ENCODE results near the gene MAML3. TPM values are rescaled to one million over a fixed set of nuclear protein-coding genes. Genes with fewer than 3 reads are reported as not detected.
A peak's percentile ranks its signal among the peaks of the same experiment; 100 is the strongest.

MAML3 gene
- total and polyA plus RNA-seq, 2 donors, result 6.7 to 7.0 TPM

- no peaks in the 10 kb centered on the region for H3K36me3 ChIP-seq (ENCODE audit: insufficient read depth)
- no peaks in the 10 kb centered on the region for H3K4me1 ChIP-seq (ENCODE audit: insufficient read depth)
- no peak overlapping the region for H3K4me3 ChIP-seq (ENCODE audit: low read depth, low read length)
- DNase-seq (ENCODE audit: extremely low spot score), result no peak
- no peak overlapping the region for H3K27ac ChIP-seq (ENCODE audit: low read depth)
These were observed 168.6 kb downstream of the MAML3 start for GRCh38 chr4:139985401-139985800.

GRCh38 chr4:139984471-139984870, 169.5 kb downstream of the MAML3 start:
- no peak for DNase-seq (ENCODE audit: extremely low spot score)
- 58% methylated on average over 1 of the region's 1 CpG for WGBS
- H3K27ac ChIP-seq (ENCODE audit: low read depth), result no peak overlapping the region
- no peaks in the 10 kb centered on the region for H3K4me1 ChIP-seq (ENCODE audit: insufficient read depth)
- H3K36me3 ChIP-seq (ENCODE audit: insufficient read depth), result no peaks in the 10 kb centered on the region
- H3K4me3 ChIP-seq (ENCODE audit: low read depth, low read length), result no peak overlapping the region

GRCh38 chr4:139978692-139979091, 175.3 kb downstream of the MAML3 start:
- H3K4me1 ChIP-seq (ENCODE audit: insufficient read depth), result peaks cover 2% of the 10 kb centered on the region
- no peak overlapping the region for H3K27ac ChIP-seq (ENCODE audit: low read depth)
- H3K36me3 ChIP-seq (ENCODE audit: insufficient read depth), result no peaks in the 10 kb centered on the region
- no peak for DNase-seq (ENCODE audit: extremely low spot score)
- H3K4me3 ChIP-seq (ENCODE audit: low read depth, low read length), result no peak overlapping the region
- 92% methylated on average over 2 of the region's 2 CpGs for WGBS

- H3K27ac ChIP-seq (ENCODE audit: low read depth), result no peak overlapping the region
- WGBS, result 89% methylated on average over 3 of the region's 3 CpGs
- H3K4me1 ChIP-seq (ENCODE audit: insufficient read depth), result peaks cover 2% of the 10 kb centered on the region
- H3K36me3 ChIP-seq (ENCODE audit: insufficient read depth), result no peaks in the 10 kb centered on the region
- no peak overlapping the region for H3K4me3 ChIP-seq (ENCODE audit: low read depth, low read length)
- no peak for DNase-seq (ENCODE audit: extremely low spot score)
These were observed 176.0 kb downstream of the MAML3 start for GRCh38 chr4:139977838-139978609.

- H3K4me3 ChIP-seq (ENCODE audit: low read depth, low read length), result no peak overlapping the region
- no peaks in the 10 kb centered on the region for H3K36me3 ChIP-seq (ENCODE audit: insufficient read depth)
- 3% methylated on average over 1 of the region's 1 CpG for WGBS
- no peak for DNase-seq (ENCODE audit: extremely low spot score)
- H3K27ac ChIP-seq (ENCODE audit: low read depth), result peak overlapping the region; percentile 86
- peaks cover 2% of the 10 kb centered on the region for H3K4me1 ChIP-seq (ENCODE audit: insufficient read depth)
These were observed 178.1 kb downstream of the MAML3 start for GRCh38 chr4:139975830-139976272.

GRCh38 chr4:139973616-139974015, 180.4 kb downstream of the MAML3 start:
- peaks cover 5% of the 10 kb centered on the region for H3K4me1 ChIP-seq (ENCODE audit: insufficient read depth)
- no peak for DNase-seq (ENCODE audit: extremely low spot score)
- H3K27ac ChIP-seq (ENCODE audit: low read depth), result no peak overlapping the region
- H3K36me3 ChIP-seq (ENCODE audit: insufficient read depth), result no peaks in the 10 kb centered on the region
- no peak overlapping the region for H3K4me3 ChIP-seq (ENCODE audit: low read depth, low read length)

- peaks cover 5% of the 10 kb centered on the region for H3K4me1 ChIP-seq (ENCODE audit: insufficient read depth)
- WGBS, result 60% methylated on average over 3 of the region's 3 CpGs
- H3K36me3 ChIP-seq (ENCODE audit: insufficient read depth), result no peaks in the 10 kb centered on the region
- no peak overlapping the region for H3K27ac ChIP-seq (ENCODE audit: low read depth)
- no peak overlapping the region for H3K4me3 ChIP-seq (ENCODE audit: low read depth, low read length)
- DNase-seq (ENCODE audit: extremely low spot score), result no peak
These were observed 181.0 kb downstream of the MAML3 start for GRCh38 chr4:139973015-139973414.

- no peak overlapping the region for H3K4me3 ChIP-seq (ENCODE audit: low read depth, low read length)
- peaks cover 5% of the 10 kb centered on the region for H3K4me1 ChIP-seq (ENCODE audit: insufficient read depth)
- DNase-seq (ENCODE audit: extremely low spot score), result no peak
- no peak overlapping the region for H3K27ac ChIP-seq (ENCODE audit: low read depth)
- H3K36me3 ChIP-seq (ENCODE audit: insufficient read depth), result no peaks in the 10 kb centered on the region
These were observed 181.7 kb downstream of the MAML3 start for GRCh38 chr4:139972305-139972704.

GRCh38 chr4:139971111-139971510, 182.9 kb downstream of the MAML3 start:
- Histone ChIP-seq H3K4me1 (ENCODE audit: insufficient read depth) (peaks cover 5% of the 10 kb centered on the region), H3K27ac (ENCODE audit: low read depth) (no peak overlapping the region), H3K36me3 (ENCODE audit: insufficient read depth) (no peaks in the 10 kb centered on the region), H3K4me3 (ENCODE audit: low read depth, low read length) (no peak overlapping the region)
- WGBS, result 90% methylated on average over 1 of the region's 1 CpG
- DNase-seq (ENCODE audit: extremely low spot score), result no peak

GRCh38 chr4:139969635-139970266, 184.2 kb downstream of the MAML3 start:
- WGBS, result 51% methylated on average over 7 of the region's 7 CpGs
- no peak overlapping the region for H3K27ac ChIP-seq (ENCODE audit: low read depth)

GRCh38 chr4:139968831-139969230, 185.2 kb downstream of the MAML3 start:
- Histone ChIP-seq H3K27ac (ENCODE audit: low read depth) (no peak overlapping the region), H3K36me3 (ENCODE audit: insufficient read depth) (no peaks in the 10 kb centered on the region), H3K4me1 (ENCODE audit: insufficient read depth) (peaks cover 2% of the 10 kb centered on the region), H3K4me3 (ENCODE audit: low read depth, low read length) (no peak overlapping the region)
- no peak for DNase-seq (ENCODE audit: extremely low spot score)
- 73% methylated on average over 3 of the region's 3 CpGs for WGBS

More at GRCh38 chr4:139969635-139970266, 184.2 kb downstream of the MAML3 start:
- H3K4me1 ChIP-seq (ENCODE audit: insufficient read depth), result peaks cover 2% of the 10 kb centered on the region
- no peak overlapping the region for H3K4me3 ChIP-seq (ENCODE audit: low read depth, low read length)
- DNase-seq (ENCODE audit: extremely low spot score), result no peak
- no peaks in the 10 kb centered on the region for H3K36me3 ChIP-seq (ENCODE audit: insufficient read depth)

GRCh38 chr4:139966383-139966782, 187.6 kb downstream of the MAML3 start:
- Histone ChIP-seq H3K4me1 (ENCODE audit: insufficient read depth) (peaks cover 2% of the 10 kb centered on the region), H3K27ac (ENCODE audit: low read depth) (no peak overlapping the region), H3K36me3 (ENCODE audit: insufficient read depth) (no peaks in the 10 kb centered on the region), H3K4me3 (ENCODE audit: low read depth, low read length) (no peak overlapping the region)
- no peak for DNase-seq (ENCODE audit: extremely low spot score)
- WGBS, result 78% methylated on average over 4 of the region's 4 CpGs

GRCh38 chr4:139965789-139966188, 188.2 kb downstream of the MAML3 start:
- Histone ChIP-seq H3K27ac (ENCODE audit: low read depth) (no peak overlapping the region), H3K36me3 (ENCODE audit: insufficient read depth) (no peaks in the 10 kb centered on the region), H3K4me3 (ENCODE audit: low read depth, low read length) (no peak overlapping the region), H3K4me1 (ENCODE audit: insufficient read depth) (peaks cover 3% of the 10 kb centered on the region)
- 51% methylated on average over 1 of the region's 1 CpG for WGBS
- no peak for DNase-seq (ENCODE audit: extremely low spot score)

GRCh38 chr4:139963708-139964107, 190.3 kb downstream of the MAML3 start:
- DNase-seq (ENCODE audit: extremely low spot score), result no peak
- H3K27ac ChIP-seq (ENCODE audit: low read depth), result no peak overlapping the region
- no peak overlapping the region for H3K4me3 ChIP-seq (ENCODE audit: low read depth, low read length)
- peaks cover 1% of the 10 kb centered on the region for H3K4me1 ChIP-seq (ENCODE audit: insufficient read depth)
- no peaks in the 10 kb centered on the region for H3K36me3 ChIP-seq (ENCODE audit: insufficient read depth)
- WGBS, result 99% methylated on average over 1 of the region's 1 CpG

Data from urinary bladder (tissue), 4 donors.